ENCODE results near the gene KRT16.
A peak's percentile ranks its signal among the peaks of the same experiment; 100 is the strongest.
"Not testable (repeated sequence)": the region's sequence is repeated elsewhere in the genome, so short reads cannot be mapped to it uniquely, and the experiment has no call there.

The KRT16 gene

DNA sequence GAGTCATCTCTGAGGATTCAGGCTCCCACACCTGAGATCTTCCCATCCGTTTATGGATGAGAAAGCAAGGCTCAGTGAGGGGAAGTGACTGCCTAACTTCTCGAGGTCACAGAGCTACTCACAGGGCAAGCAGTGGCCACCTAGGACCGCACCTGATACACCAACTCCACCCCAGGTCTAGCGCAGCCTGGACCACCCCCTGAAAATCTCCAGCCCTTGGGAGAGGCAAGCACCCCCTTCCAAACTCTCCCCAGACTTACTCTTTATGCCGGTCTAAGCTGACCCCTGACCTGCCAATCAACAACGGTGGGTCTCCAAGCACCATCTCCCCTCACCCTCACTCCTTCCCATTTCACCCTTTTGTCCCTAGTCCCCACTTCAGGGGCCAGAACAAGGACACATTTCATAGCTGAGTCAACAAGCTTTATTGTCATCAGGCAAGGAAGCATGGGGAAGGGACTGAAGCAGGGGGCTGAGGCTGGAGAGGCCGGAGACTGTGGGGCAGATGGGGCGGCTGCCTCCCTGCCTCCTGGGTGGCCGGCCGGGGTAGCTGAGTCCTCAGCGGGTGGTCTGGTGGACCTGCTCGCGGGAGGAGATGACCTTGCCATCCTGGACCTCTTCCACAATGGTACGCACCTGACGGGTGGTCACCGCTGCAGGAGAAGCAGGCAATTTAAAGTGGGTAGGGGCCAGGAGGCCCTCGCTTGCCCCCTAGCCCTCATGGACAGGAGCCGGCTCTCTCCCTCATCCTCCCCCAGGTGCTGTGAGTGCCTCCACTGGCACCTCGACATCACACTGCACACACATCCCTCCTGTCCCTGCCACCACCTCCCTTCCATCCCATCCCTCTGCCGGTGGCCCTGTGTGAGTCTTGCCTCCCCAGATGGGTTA lies 6.7 kb upstream of the KRT16 start:
- TF ChIP-seq, protein P1, sequence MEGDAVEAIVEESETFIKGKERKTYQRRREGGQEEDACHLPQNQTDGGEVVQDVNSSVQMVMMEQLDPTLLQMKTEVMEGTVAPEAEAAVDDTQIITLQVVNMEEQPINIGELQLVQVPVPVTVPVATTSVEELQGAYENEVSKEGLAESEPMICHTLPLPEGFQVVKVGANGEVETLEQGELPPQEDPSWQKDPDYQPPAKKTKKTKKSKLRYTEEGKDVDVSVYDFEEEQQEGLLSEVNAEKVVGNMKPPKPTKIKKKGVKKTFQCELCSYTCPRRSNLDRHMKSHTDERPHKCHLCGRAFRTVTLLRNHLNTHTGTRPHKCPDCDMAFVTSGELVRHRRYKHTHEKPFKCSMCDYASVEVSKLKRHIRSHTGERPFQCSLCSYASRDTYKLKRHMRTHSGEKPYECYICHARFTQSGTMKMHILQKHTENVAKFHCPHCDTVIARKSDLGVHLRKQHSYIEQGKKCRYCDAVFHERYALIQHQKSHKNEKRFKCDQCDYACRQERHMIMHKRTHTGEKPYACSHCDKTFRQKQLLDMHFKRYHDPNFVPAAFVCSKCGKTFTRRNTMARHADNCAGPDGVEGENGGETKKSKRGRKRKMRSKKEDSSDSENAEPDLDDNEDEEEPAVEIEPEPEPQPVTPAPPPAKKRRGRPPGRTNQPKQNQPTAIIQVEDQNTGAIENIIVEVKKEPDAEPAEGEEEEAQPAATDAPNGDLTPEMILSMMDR (IDR thresholded peaks at IDR 0.05; ENCODE audit: unreplicated experiment in 3 of 3): no peak
- no peaks in the 10 kb centered on the region for H3K36me3 Mint-ChIP-seq (ENCODE audit: low read depth)
- peaks cover 31% of the 10 kb centered on the region for H3K4me1 Mint-ChIP-seq
- peaks cover 3% of the 10 kb centered on the region for H3K27me3 Mint-ChIP-seq (ENCODE audit: low read depth)
- H3K27ac Mint-ChIP-seq: peak overlapping the region in 2 of 3 experiments; percentile 79 to 91
- no peak overlapping the region for H3K4me3 Mint-ChIP-seq
- H3K9me3 Mint-ChIP-seq: no peaks in the 10 kb centered on the region

DNA sequence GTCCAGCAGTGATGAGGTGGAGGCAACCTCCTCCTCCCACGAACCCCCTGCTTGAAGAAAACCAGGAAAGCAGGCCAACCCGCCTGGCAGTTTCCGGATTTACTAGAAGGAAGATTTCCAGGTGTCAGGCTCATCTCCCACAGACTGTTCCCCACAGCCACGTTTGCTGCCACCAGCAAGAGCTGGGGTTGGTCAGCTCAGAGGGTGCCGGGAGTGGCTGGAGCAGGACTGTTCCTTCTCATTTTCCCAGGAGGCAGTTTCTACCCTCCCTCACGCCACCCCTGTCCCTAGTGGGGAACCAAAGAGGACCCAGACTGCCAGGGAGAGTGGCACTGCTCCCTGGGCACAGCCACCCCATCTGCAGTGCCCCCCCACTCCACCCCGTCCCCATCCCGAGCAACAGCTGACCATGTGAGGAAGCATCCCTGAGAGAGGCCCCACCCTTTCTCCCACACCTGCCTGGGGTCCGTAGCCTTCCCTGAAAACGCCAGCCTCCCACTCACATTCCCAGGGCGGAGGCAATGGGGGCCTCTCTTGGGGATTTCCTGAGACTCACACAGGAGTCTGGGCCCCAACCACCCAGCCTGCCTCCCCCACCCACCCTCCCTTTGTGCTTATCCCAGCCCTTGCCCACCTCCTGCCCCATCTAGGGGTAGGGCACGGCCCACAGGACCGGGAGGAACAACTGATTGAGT lies 5.9 kb upstream of the KRT16 start:
- Mint-ChIP-seq H3K27me3 (ENCODE audit: low read depth) (peaks cover 3% of the 10 kb centered on the region), H3K9me3 (no peaks in the 10 kb centered on the region), H3K4me1 (peaks cover 31% of the 10 kb centered on the region), H3K36me3 (ENCODE audit: low read depth) (no peaks in the 10 kb centered on the region), H3K4me3 (no peak overlapping the region), H3K27ac (no peak overlapping the region)
- TF ChIP-seq, protein P1 (IDR thresholded peaks at IDR 0.05; ENCODE audit: unreplicated experiment in 3 of 3): no peak

DNA sequence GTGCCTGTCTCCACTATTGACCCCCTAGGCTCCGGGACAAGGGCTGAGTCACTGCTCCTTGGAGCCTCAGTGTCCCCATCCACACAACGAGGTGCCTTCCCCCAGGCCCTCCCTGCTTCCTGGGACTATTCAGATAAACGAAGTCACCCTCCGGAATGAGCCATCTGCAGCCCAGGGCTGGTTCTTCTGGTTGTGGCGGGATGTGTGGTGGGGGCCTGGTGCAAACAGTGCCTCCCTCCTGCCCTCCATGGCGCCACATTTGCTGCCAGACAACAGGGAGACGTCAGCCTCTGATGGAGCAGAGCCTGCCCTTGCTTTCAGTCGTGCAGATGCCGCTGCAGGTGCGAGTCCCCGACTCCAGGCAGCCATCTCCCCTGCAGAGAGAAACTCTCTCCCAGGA lies 5.1 kb upstream of the KRT16 start:
- Mint-ChIP-seq H3K36me3 (ENCODE audit: low read depth) (no peaks in the 10 kb centered on the region), H3K27me3 (ENCODE audit: low read depth) (peaks cover 7% of the 10 kb centered on the region), H3K4me1 (peaks cover 30% of the 10 kb centered on the region), H3K27ac (no peak overlapping the region), H3K4me3 (no peak overlapping the region), H3K9me3 (no peaks in the 10 kb centered on the region)
- TF ChIP-seq, protein P1 (IDR thresholded peaks at IDR 0.05; ENCODE audit: unreplicated experiment in 3 of 3): no peak

DNA sequence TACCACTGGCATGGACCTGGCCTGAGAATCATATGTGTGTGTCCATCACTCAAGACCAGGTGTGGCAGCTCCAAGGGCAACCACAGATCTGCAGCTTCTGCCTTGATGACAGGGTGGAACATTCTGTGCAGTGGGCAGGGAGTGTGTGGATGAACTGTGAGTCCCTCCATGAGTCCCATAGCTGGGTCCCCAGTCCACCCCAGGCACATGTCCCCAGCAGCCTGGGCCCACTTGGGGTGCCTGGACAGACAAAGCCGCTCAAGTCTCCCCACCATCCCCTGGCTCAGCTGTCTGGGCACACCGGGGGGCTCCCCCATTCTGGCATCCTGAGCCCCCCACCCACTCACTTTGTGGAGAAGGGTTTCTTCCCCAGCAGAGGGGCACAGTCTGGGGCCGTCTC lies 4.6 kb upstream of the KRT16 start:
- no peaks in the 10 kb centered on the region for H3K9me3 Mint-ChIP-seq
- no peak overlapping the region for H3K4me3 Mint-ChIP-seq
- peaks cover 7% of the 10 kb centered on the region for H3K27me3 Mint-ChIP-seq (ENCODE audit: low read depth)
- H3K27ac Mint-ChIP-seq: no peak overlapping the region
- TF ChIP-seq, protein P1 (IDR thresholded peaks at IDR 0.05; ENCODE audit: unreplicated experiment in 3 of 3): no peak
- peaks cover 24% of the 10 kb centered on the region for H3K4me1 Mint-ChIP-seq
- H3K36me3 Mint-ChIP-seq (ENCODE audit: low read depth): no peaks in the 10 kb centered on the region

DNA sequence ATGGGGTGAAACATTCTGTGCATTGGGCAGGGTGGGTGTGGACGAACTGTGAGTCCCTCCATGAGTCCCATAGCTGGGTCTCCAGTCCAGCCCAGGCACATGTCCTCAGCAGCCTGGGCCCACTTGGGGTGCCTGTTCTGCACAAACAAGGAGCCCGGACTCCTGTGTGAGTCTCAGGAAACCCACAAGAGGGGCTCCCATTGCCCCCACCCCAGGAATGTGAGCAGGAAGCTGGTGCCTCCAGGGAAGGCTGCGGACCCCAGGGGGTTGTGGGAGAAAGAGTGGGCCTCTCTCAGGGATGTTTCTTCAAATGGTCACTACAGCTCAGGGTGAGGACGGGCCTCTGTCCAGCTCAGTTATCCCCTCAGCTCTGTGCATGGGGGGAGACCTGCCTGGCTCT lies 3.9 kb upstream of the KRT16 start:
- not testable (repeated sequence) for H3K27ac Mint-ChIP-seq; H3K36me3 Mint-ChIP-seq (ENCODE audit: low read depth); H3K9me3 Mint-ChIP-seq; H3K4me3 Mint-ChIP-seq; H3K27me3 Mint-ChIP-seq (ENCODE audit: low read depth)
- H3K4me1 Mint-ChIP-seq: peaks cover 18% of the 10 kb centered on the region

DNA sequence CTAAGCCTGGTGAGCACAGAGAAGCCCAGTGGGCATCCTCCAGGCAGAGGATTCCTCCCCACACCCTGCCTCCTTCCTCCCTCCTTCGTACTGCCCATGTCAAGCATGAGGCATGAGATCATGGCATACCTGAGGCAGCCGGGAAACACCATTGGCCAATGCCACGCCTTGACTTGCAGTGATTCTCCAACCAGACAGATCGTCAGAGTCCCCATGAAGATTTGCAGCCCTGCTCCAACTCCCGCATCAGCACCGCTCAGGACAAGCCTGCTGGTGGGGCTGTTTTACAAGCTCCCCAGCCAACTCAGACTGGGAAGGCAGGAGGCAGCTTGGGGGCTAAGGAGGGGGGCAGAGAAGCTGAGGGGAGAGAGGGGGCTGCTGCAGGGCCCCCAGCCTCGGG lies 2.9 kb upstream of the KRT16 start:
- peaks cover 7% of the 10 kb centered on the region for H3K27me3 Mint-ChIP-seq (ENCODE audit: low read depth)
- TF ChIP-seq, protein P1 (IDR thresholded peaks at IDR 0.05; ENCODE audit: unreplicated experiment in 3 of 3): no peak
- peaks cover 8% of the 10 kb centered on the region for H3K4me1 Mint-ChIP-seq
- H3K4me3 Mint-ChIP-seq: no peak overlapping the region
- no peak overlapping the region for H3K27ac Mint-ChIP-seq
- H3K9me3 Mint-ChIP-seq: no peaks in the 10 kb centered on the region
- H3K36me3 Mint-ChIP-seq (ENCODE audit: low read depth): no peaks in the 10 kb centered on the region

DNA sequence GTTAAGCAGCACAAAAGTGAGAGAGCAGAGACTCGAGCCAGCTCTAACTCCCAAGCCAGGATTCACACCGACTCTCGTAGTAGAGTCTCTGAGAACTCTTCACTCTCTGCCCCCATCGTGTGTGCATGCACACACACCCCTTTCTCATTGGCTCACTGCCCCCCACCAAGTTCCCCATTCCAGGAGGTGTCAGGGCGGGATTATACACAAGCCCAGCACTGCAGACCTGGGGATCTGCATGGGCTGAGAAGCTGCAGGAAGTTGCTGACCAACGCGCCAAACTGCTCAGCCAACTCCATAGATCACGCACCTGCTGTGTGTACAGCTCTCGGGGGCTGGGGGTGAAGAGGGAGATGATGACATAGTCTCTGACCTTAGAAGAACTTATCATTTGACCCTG lies 2.2 kb upstream of the KRT16 start:
- not testable (repeated sequence) for H3K9me3 Mint-ChIP-seq; H3K4me3 Mint-ChIP-seq; H3K36me3 Mint-ChIP-seq (ENCODE audit: low read depth); H3K27ac Mint-ChIP-seq; H3K4me1 Mint-ChIP-seq; H3K27me3 Mint-ChIP-seq (ENCODE audit: low read depth)
